NOMO-1 treated with DMSO at 0.1 percent for 48 hours (cell line): ENCODE data around the gene PPP1CC.
"Not testable (repeated sequence)": the region's sequence is repeated elsewhere in the genome, so short reads cannot be mapped to it uniquely, and the experiment has no call there.

ENCODE experiments used
- DNase-seq: peaks from one replicate; lab custom pipeline; 2025; ENCODE audit not compliant: unreplicated experiment; lab: John Stamatoyannopoulos, UW

Gene PPP1CC

DNA sequence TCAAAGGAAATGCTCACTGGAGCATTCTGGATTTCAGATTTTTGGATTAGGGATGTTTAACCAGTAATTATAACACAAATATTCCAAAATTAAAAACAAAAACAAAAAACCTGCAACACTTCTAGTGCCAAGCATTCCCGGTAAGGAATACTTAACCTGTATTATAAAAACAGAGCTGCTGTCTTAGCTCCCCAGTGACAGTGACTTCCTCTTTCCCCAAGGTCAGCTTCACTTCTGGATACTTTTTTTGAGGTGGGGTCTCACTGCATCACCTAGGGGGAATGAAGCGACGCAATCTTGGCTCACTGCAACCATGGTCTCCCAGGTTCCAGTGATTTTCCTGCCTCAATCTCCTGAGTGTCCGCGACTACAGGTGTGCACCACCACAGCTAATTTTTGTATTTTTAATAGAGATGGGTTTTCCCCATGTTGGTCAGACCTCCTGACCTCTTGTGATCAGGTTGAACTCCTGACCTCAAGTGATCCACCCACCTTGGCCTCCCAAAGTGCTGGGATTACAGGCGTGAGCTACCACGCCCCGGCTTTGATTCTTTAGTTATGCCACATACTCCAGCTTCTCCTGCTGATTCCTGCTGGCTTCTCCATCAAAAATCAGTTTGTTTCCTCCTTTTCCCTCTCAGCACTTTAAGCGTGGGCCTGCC lies 15.9 kb downstream of the PPP1CC start:
- DNase-seq: no peak

DNA sequence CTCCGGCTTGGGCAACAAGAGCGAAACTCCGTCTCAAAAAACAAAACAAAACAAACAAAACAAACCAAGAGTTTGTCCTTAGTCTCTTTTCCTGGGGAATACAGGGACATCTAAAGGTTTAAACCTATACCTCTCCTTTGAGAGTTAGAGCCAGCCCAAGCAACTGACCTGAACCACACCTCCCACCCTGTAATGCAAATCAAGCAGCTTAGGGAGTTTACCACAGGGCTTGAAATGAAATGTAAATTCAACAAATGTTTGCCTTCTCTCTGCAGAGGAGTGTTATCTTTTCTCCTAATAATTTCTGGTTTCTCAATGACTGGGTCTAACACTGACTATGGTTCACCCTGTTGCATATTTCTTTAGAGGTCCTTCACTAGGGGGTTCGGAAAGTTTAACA lies 16.7 kb downstream of the PPP1CC start:
- no peak for DNase-seq

DNA sequence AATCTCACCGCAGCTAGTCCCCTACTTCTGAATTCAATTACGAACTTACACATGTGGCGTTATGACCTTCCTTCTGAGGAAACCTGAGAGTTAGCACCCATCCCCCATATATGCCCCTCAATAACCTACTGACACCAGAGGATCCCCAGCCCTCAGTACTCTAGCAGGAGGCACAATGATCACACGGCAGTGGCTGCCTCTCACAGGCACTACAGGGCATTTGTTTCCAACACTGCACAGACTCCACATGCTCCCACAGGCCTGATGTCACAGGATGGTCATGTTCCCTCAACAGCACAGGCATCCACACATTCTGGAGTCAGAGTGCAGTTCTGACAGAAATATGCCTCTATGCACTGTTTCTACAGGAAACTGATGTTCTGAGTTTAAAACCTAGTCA lies 17.4 kb downstream of the PPP1CC start:
- DNase-seq: no peak

DNA sequence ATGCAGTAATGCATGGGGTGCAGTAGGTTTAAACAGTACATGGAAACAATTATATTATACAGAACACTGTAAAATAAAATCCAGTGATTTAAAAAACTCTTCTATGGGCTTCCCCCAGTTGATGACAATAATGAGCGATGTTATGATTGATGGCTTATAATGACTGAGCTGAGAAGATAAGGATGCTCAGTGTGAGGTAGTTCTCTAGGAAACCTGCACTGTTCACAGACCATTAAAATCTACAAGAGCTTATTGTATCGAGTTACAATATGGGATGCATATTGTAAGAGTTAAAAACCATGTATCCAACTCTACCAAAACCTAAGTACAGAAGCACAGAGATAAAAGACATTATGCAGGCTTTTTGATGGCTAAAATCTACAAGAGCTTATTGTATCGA lies 19.8 kb downstream of the PPP1CC start:
- not testable (repeated sequence) for DNase-seq

DNA sequence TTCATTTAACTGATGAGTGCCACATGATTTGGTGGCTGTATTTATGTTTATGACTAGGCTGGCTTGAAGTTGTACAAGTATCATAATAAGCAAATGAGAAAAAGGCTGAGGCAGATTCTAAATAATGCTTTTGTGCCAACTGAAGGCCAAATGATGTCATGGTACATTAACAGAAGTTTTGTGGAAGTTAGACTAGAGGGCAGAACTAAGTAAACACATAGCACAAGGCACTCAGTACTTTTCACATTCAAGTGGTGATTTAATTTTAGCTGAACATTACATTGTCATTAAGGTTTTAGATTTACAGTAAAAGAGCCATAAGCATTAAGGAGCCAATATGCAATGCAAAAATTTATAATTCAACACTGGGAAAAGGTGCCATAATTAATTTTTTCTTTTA lies 21.1 kb downstream of the PPP1CC start:
- no peak for DNase-seq

DNA sequence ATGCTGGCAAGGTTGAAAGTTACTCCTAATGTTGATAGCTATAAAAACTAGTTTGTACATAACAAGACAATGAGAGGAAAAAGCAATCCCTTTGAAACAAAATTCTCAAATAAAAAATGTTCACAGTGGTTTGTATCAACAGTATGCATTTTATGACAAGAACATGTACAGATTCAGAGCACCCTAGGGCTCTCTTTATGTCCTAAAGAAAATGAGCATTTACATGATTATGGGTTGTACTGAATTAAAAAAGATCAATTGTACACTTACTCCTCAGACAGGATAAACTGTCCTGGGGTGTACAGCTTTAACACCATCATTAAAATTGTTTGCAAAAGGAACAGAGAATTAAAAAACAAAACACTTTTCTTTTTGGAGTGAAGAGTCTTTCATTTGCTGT lies 22.2 kb downstream of the PPP1CC start:
- no peak for DNase-seq

DNA sequence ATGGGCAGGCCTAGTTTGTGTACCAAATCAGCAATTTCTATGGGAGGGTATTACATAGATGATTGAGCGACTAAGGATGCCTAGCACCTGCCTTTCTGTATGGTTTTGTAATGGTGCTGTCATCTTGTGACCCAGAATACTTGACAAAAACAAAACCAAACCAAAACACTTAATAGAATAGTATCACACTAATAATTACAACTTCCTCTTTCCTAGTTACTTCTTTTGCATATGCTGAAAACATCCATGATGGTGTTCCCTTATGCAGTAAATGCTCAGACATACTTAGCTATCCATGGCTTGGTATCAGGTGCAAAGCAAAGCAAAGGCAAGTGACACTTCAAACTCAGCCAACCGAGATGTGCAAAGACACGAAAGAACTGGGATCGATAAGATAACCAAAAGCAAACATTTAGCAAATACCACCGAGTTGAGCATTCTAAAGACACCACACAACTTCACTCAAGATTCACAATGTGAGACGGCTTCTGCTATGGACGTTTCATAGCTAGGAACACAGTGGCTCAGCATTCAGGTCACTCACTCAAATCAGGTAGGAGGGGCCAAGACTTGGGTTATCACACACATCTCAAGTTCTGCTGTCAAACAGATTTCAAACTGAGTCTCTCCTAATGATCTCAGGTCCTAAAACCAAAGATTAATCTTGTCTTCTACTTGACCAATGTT lies 24.3 kb downstream of the PPP1CC start:
- DNase-seq: no peak

DNA sequence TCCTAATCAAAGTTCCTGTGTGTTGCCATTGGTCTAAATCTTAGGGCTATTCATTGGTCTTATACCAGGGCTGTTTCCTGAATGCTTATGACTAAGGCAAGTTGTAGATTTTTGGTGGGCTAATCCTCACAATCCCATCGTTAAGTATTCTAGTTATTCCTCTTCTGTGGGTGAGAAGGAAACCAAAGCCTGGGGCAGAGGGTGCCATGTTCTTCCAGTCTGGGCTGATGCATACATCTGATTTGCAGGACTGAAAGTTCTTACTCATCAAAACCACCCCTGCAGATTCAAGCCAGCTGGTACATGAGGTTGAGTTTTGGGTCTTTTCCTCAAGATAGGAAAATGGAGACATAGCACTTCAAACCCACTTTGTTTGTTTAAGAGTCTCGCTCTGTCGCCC lies 25.7 kb downstream of the PPP1CC start:
- DNase-seq: no peak

DNA sequence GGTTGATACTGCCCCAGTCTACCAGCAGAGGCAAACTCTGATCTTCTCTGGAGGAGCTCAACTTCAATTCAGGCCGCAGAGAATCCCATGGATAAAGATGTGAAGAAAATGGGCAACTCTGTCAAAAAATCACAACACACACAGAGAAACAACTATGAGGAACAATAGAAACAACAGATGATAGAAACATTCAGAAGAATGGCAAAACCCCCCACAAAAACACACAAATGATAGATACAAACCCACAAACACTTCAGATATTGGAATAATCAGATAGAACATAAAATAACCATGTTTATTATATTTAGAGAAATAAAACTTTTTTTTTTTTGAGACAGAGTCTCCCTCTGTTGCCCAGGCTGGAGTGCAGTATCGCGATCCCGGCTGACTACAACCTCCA lies 33.8 kb downstream of the PPP1CC start:
- DNase-seq: no peak

DNA sequence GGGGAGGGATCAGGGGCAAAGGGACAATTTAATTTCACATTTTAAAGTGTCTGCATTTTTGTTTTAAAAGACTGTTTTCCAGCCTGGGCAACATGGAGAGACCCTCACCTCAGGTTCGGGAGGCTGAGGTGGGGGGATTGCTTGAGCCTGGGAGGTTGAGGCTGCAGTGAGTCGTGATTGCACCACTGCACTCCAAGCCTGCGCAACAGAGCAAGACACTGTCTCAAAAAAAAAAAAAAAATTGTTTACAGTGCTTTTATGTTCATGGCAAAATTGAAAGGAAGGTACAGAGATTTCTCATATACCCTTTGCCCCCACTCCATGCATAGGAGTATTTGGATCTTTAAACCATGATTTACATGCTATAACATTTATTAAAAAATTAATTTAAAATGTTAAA lies 37.4 kb downstream of the PPP1CC start:
- no peak for DNase-seq

DNA sequence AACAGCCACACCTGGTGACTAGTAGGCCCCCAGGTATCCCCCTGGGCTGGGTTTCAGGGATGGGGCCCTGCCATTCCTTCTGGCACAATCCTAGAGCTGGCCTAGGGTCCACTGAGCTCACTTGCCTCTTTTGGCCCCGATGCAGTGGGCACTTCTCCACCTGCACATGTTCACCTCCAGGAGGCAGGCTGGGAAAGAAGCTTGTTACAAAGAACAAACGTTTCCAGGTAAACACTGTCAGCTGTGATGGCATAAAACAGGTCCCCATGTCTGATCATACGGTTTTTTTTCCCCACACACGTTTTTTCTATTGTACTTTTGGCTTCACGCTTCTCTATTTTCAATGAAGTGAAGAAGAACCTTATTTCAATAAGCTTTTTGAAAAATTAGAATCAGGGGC lies 37.9 kb downstream of the PPP1CC start:
- no peak for DNase-seq

DNA sequence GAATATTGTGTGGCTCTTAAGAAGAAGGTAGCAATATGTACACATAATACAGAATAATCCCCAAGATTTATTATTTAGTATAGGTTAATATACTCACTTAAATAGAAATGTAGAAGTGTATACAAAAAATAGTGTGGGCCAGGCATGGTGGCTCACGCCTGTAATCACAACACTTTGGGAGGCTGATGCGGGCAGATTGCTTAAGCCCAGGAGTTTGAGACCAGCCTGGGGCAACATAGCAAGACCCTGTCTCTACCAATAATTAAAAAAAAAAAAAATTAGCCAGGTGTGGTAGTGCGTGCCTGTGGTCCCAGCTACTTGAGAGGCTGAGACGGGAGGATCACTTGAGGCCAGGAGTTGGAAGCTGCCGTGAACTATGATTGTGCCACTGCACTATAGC lies 38.5 kb downstream of the PPP1CC start:
- DNase-seq: no peak

DNA sequence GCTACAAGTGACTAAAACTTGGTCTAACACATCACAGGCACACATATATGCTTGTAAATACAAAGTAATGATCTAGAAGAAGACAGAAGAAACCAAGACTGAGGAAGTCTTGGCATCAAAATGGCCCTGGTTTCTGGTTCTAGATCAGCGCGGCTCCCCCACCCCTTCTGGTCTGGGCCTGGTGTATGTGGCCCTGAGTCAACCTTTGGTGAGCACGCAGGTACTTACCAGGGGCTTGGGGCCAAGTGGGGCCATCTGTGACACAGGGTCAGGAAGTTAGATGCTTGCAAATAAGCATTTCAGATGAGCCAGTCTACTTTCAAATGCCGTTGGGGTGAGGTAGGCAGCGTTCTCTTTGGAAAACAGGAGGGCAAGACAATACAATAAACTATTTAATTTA lies 40.6 kb downstream of the PPP1CC start:
- no peak for DNase-seq

DNA sequence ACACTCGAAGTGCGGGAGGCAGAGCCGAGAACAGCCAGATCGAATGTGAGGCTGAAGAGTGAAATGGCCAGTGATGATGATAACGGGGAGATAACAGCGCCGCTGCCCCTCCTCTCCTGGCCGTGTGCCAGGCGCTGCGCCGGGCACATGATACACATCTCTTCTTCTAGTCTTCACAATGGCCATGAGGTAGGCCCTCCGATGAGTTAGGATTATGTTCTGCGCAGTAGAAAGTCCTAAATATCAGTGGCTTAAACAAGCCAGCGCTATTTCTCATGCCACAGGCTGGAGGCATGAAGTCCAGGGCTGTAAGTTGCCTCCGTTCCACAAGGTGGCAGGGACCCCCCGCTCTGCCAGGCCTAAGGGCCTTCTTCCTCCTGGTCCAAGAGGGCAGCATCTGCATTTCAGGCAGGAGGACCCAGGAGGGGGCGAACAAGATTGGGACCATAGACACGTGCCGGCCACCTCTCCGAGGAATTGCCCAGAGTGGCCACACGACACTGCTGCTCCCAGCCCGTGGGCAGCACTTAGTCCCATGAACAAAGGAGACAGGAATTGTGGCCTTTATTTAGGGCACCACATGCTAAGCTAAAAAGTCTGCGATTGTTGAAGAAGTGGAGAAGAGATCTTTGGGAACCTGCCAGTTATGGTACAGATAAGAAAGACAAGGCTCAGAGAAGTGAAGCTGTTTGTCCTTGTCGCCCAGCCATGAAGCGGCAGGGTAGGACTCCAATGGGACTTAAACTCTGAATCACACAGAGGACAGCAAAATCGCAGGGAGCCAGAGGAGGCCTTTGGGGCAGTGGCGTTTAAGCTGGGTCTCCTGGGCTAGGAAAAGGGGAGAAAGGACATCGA lies 42.9 kb downstream of the PPP1CC start:
- DNase-seq: no peak

DNA sequence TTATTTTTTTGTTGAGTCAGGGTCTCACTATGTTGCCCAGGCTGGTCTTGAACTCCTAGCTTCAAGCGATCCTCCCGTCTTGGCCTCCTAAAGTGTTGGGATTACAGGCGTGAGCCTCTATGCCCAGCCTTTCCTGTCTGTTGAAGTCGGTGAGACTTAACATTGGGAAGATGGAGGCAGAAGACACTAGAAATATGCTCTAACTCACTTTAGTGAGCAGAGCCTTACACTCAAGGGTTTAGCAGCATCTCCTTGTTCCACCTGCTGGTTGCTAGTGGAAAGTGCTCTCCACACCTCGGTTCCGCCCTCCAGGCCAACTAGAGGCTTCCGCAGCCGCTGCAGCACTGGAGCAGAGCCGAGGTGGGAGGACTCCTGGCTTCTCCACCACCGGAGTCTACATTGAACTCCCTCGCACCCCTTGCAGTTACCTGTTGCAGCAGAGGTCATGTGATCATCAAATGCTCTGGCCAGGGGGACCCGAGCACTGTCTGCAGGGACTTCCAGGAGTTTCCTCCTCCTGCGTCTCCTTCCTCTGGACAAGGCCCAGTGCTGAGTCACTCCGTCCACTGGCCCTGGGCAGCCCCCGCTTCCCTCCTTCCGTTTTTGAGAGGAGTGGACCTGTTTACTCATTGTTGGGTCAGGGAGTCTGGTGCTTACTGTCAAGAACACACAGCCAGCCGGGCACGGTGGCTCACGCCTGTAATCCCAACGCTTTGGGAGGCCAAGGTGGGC lies 44.4 kb downstream of the PPP1CC start:
- peak; percentile 91 for DNase-seq

DNA sequence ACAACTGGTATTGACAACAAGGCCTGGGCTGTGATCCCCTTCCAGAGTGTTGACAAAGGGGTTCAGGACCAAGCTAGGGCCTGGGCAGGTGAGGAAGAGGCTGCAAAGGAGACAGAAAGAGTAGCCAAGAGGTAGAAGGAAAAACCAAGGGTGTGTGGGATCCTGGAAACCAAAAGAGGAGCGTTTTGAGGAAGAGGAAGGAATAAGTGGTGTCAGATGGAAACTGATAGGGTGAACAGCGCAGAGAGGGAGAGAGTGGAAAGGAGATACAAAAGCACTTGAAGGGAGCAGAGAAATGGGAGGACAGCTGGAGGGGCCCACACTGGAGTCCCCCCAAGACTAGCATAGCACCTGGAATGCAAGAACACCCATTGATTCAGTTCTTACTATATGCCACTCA lies 45.5 kb downstream of the PPP1CC start:
- no peak for DNase-seq

DNA sequence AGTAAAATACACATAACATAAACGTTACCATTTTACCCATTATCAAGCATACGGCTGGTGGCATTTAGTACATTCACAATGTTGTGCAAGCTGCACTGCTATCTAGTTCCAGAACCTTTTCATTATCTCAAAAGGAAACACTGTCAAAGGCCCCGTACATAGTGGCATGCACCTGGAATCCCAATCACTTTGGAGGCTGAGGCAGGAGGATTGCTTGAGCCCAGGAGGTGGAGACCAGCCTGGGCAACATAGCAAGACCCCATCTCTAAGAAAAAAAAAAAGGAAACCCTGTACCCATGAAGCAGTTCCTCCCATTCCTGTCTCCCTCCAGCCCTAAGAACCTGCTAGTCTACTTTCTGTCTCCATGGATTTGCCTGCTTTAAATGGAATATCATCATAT lies 46.4 kb downstream of the PPP1CC start:
- no peak for DNase-seq

DNA sequence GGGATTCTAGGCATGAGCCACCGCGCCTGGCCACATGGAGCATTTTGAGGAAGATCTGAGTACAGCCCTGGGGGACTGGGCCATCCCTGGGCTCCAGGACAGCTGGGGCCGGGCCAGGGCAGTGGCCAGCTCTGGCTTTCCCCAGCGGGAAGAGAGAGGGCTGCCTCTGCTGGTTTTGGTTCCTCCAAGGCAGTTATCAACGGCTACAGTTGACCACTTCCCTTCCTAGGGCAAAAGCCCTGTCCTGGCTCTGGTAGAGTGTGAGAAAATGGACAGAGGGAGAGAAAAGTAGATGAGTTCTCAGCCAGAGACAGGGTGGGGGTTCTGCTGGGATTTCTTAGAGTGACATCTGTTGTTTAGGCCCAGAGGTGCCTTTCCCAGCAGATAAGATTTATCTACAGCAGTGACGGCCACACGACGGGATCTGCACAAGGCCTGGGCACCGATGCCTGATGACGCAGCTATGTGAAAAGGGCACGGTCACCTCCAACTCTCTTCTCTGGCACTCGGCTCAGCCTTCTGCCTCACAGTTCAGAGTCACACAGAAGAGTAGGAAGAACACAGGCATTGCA lies 48.3 kb downstream of the PPP1CC start:
- peak; percentile 71 for DNase-seq

DNA sequence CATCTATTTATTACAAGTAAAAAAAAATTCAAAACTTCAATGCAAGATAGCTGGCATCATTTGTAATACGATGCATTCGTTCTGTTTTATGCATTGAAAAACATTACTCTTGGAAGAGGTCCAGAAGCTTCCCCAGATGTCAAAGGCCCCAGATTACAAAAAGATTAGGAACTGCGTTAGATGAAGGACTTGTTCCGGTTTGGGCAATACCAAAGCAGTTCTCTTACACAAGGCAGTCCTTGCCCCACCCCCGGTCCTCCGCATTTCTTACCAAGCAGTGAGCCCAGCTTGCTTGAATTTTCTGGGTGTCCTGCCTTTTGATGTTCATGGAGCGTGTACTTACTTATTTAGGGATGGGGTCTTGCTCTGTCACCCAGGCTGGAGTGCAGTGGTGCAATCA lies 49.0 kb downstream of the PPP1CC start:
- peak; percentile 93 for DNase-seq

DNA sequence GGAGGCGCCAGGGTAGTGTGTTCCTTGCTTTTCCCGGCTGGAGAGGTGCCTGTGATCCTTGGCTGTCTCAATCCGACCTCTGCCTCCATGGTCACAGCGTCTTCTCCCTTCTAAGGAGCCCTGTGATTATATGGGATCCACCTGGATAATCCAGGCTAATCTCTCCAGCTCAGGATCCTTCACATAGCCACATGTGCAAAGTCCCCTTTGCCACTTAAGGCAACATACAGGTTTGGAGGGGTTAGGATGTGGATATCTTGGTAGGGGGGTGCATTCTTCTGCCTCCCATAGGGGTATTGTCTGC lies 52.6 kb downstream of the PPP1CC start:
- no peak for DNase-seq
